ENCODE data around the gene OR52I2. TPM values are rescaled to one million over a fixed set of nuclear protein-coding genes. Genes with fewer than 3 reads are reported as not detected.
A peak's percentile ranks its signal among the peaks of the same experiment; 100 is the strongest.

Gene OR52I2
- total and polyA plus RNA-seq, 2 donors (not counting 1 experiment from before 2014, with no cell fraction given): not detected

- H3K4me2 ChIP-seq (ENCODE audit: extremely low read depth, insufficient read depth, low read length): no peak overlapping the region
- H3K9me3 ChIP-seq (ENCODE audit: control insufficient read depth, insufficient read depth, low read depth, low read length): no peaks in the 10 kb centered on the region
- H3K4me3 ChIP-seq (replicated peaks in 1 of 4; ENCODE audit: control extremely low read depth in 1 of 4, insufficient read depth in 1 of 4, low read depth in 3 of 4, low read length in 4 of 4): no peak overlapping the region
- H3K27ac ChIP-seq (ENCODE audit: insufficient read depth, low read length): no peak overlapping the region
- no peaks in the 10 kb centered on the region for H3K27me3 ChIP-seq (ENCODE audit: control insufficient read depth, insufficient read depth, low read length)
- no peaks in the 10 kb centered on the region for H4K20me1 ChIP-seq (ENCODE audit: control insufficient read depth, extremely low read depth, insufficient read depth, low read length)
- no peaks in the 10 kb centered on the region for H3K79me2 ChIP-seq (ENCODE audit: control insufficient read depth, insufficient read depth, low read length)
- DNase-seq (ENCODE audit: low read depth in 2 of 2): no peak
- H3K4me1 ChIP-seq (ENCODE audit: control insufficient read depth, extremely low read depth, insufficient read depth, low read length): no peaks in the 10 kb centered on the region
- TF ChIP-seq, protein P1, sequence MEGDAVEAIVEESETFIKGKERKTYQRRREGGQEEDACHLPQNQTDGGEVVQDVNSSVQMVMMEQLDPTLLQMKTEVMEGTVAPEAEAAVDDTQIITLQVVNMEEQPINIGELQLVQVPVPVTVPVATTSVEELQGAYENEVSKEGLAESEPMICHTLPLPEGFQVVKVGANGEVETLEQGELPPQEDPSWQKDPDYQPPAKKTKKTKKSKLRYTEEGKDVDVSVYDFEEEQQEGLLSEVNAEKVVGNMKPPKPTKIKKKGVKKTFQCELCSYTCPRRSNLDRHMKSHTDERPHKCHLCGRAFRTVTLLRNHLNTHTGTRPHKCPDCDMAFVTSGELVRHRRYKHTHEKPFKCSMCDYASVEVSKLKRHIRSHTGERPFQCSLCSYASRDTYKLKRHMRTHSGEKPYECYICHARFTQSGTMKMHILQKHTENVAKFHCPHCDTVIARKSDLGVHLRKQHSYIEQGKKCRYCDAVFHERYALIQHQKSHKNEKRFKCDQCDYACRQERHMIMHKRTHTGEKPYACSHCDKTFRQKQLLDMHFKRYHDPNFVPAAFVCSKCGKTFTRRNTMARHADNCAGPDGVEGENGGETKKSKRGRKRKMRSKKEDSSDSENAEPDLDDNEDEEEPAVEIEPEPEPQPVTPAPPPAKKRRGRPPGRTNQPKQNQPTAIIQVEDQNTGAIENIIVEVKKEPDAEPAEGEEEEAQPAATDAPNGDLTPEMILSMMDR (conservative IDR thresholded peaks at IDR 0.05 in 1 of 2, IDR thresholded peaks at IDR 0.05 in 1 of 2; ENCODE audit: low read depth in 1 of 2, low read length in 2 of 2): no peak
- no peak for TF ChIP-seq EZH2 (IDR thresholded peaks at IDR 0.05; ENCODE audit: low read length, missing control alignments)
- H2AFZ ChIP-seq (ENCODE audit: low read length): no peak overlapping the region
- no peak overlapping the region for H3K9ac ChIP-seq (ENCODE audit: insufficient read depth, low read length)
- H3K36me3 ChIP-seq (ENCODE audit: control insufficient read depth, insufficient read depth, low read length): no peaks in the 10 kb centered on the region
Observed at GRCh38 chr11:4615856-4616444, 34.4 kb downstream of the OR52I2 start.

DNA sequence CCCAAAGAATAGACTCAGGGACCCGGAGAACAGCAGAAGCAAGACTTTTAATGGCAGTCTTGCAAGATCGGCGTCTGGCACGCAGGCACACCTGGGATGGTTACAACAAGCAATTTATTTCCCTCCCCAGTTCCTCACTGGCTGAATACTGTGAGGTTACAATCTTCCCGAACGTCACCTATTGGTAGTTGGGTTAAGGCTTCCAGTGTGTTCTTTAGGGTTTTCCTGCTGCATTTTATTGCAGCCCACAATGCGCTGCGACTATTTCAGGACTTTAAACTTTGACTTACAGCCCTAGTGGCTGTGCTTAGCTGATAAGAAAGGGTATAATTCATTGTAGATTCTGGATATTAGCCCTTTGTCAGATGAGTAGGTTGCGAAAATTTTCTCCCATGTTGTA lies 38.0 kb downstream of the OR52I2 start:
- Histone ChIP-seq H3K36me3 (ENCODE audit: control insufficient read depth, insufficient read depth, low read length) (no peaks in the 10 kb centered on the region), H4K20me1 (ENCODE audit: control insufficient read depth, extremely low read depth, insufficient read depth, low read length) (no peaks in the 10 kb centered on the region), H3K4me3 (replicated peaks in 1 of 4; ENCODE audit: control extremely low read depth in 1 of 4, insufficient read depth in 1 of 4, low read depth in 3 of 4, low read length in 4 of 4) (no peak overlapping the region), H3K27me3 (ENCODE audit: control insufficient read depth, insufficient read depth, low read length) (no peaks in the 10 kb centered on the region), H2AFZ (ENCODE audit: low read length) (no peak overlapping the region), H3K9ac (ENCODE audit: insufficient read depth, low read length) (no peak overlapping the region), H3K9me3 (ENCODE audit: control insufficient read depth, insufficient read depth, low read depth, low read length) (no peaks in the 10 kb centered on the region), H3K27ac (ENCODE audit: insufficient read depth, low read length) (no peak overlapping the region), H3K79me2 (ENCODE audit: control insufficient read depth, insufficient read depth, low read length) (no peaks in the 10 kb centered on the region), H3K4me1 (ENCODE audit: control insufficient read depth, extremely low read depth, insufficient read depth, low read length) (no peaks in the 10 kb centered on the region), H3K4me2 (ENCODE audit: extremely low read depth, insufficient read depth, low read length) (no peak overlapping the region)
- TF ChIP-seq EZH2 (IDR thresholded peaks at IDR 0.05; ENCODE audit: low read length, missing control alignments): no peak
- TF ChIP-seq, protein P1 (conservative IDR thresholded peaks at IDR 0.05 in 1 of 2, IDR thresholded peaks at IDR 0.05 in 1 of 2; ENCODE audit: low read depth in 1 of 2, low read length in 2 of 2): no peak
- no peak for DNase-seq (ENCODE audit: low read depth in 2 of 2)

DNA sequence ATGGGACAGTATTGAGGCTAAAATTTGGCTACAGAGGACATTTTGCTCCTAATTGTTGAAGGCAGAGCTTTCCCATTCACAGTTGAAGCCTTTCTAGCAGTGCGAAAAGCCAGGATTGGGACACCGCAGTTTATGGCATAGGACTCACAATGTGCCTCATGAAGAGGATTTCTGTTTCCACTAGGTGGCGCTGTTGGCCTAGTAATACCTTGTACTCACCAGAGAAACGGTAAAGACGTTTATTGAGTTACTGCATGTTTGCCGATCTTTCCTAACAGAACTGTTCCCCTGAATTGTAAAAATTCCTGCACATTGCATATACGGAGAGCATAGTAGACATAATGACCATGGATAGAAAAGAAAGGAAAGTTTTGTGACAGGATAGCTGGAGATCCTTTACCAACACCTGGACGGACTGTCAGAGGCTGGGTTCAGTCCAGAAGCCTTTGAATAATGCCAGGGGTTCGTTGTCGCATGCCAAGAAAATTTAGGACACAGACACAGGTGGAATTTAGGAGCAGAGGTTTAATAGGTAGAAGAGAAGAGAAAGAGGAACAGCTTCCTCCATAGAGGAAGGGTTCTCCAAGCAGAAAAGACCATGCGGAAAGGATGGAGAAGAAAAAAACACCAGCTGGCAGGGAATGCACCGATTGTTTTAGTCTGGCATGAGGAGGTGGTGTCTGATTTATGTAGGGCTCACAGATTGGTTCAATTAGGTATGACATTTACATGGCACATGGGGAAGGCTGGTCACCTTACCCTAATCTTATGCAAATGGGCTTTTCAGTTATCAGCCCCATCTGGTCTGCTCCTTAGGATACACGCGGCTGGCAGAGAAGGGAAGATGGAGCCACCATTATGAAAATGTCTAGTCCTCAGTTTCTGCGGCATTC lies 44.9 kb downstream of the OR52I2 start:
- Histone ChIP-seq H3K4me3 (replicated peaks in 1 of 4; ENCODE audit: control extremely low read depth in 1 of 4, insufficient read depth in 1 of 4, low read depth in 3 of 4, low read length in 4 of 4) (no peak overlapping the region), H3K4me2 (ENCODE audit: extremely low read depth, insufficient read depth, low read length) (no peak overlapping the region), H3K27ac (ENCODE audit: insufficient read depth, low read length) (no peak overlapping the region), H3K36me3 (ENCODE audit: control insufficient read depth, insufficient read depth, low read length) (no peaks in the 10 kb centered on the region), H2AFZ (ENCODE audit: low read length) (no peak overlapping the region), H3K9ac (ENCODE audit: insufficient read depth, low read length) (no peak overlapping the region), H3K79me2 (ENCODE audit: control insufficient read depth, insufficient read depth, low read length) (no peaks in the 10 kb centered on the region), H3K4me1 (ENCODE audit: control insufficient read depth, extremely low read depth, insufficient read depth, low read length) (no peaks in the 10 kb centered on the region), H4K20me1 (ENCODE audit: control insufficient read depth, extremely low read depth, insufficient read depth, low read length) (no peaks in the 10 kb centered on the region), H3K9me3 (ENCODE audit: control insufficient read depth, insufficient read depth, low read depth, low read length) (no peaks in the 10 kb centered on the region), H3K27me3 (ENCODE audit: control insufficient read depth, insufficient read depth, low read length) (no peaks in the 10 kb centered on the region)
- peak; percentile 41 to 76 for DNase-seq (ENCODE audit: low read depth in 2 of 2)
- no peak for TF ChIP-seq EZH2 (IDR thresholded peaks at IDR 0.05; ENCODE audit: low read length, missing control alignments)
- TF ChIP-seq, protein P1 (conservative IDR thresholded peaks at IDR 0.05 in 1 of 2, IDR thresholded peaks at IDR 0.05 in 1 of 2; ENCODE audit: low read depth in 1 of 2, low read length in 2 of 2): peak; percentile 58 to 66

All from fibroblast of lung (primary cell).